BJ (cell line): ENCODE results near the gene RAB10. TPM values are rescaled to one million over a fixed set of nuclear protein-coding genes. Genes with fewer than 3 reads are reported as not detected.

Source experiments
- CTCF ChIA-PET: fragments of 350-600 bp; formaldehyde crosslinking; extraction: SDS; loops from one replicate; lab custom pipeline; 2021; ENCODE audit warnings: antibody characterized with exemption, inconsistent platforms; lab: Yijun Ruan, JAX
- POLR2A ChIA-PET: fragments of 300-600 bp; sonication (Branson Sonifier 250); formaldehyde crosslinking; extraction: SDS; loops from one replicate; lab custom pipeline; 2021; ENCODE audit warnings: antibody characterized with exemption; lab: Charles Lee
- DNase-seq: peaks from one replicate; pipeline ENCODE4 v3.0.0-alpha.2; 2011; ENCODE audit warnings: low read depth
- H3K27me3 ChIP-seq: 2 replicates; pipeline ENCODE4 v1.6.0; 2011; ENCODE audit warnings: low read length; ENCODE audit not compliant: control insufficient read depth, insufficient read depth
- H3K36me3 ChIP-seq: 2 replicates; pipeline ENCODE4 v1.5.1; 2011; ENCODE audit warnings: low read length; ENCODE audit not compliant: control insufficient read depth, insufficient read depth
- H3K4me3 ChIP-seq: 2 replicates; pipeline ENCODE4 v1.5.1; 2011; ENCODE audit warnings: low read depth, mild to moderate bottlenecking, control low read depth, low read length
- CTCF ChIP-seq: IDR thresholded peaks from 2 replicates; pipeline ENCODE4 v1.5.1; 2011; ENCODE audit warnings: low read depth, mild to moderate bottlenecking, control low read depth, inconsistent platforms, low read length, moderate library complexity; ENCODE audit not compliant: insufficient read depth
- polyA plus RNA-seq: library from polyadenylated mRNA; depleted of rRNA; stranded (reverse); fragments of >200 nt; gene quantifications from 2 replicates; pipeline ENCODE4 v1.2.3, GENCODE V29; 2011

RAB10 gene
- polyA plus RNA-seq, 1 experiment, result 50.5 TPM

- no peaks in the 10 kb centered on the region for H3K36me3 ChIP-seq
- ChIA-PET POLR2A (no interaction called here), CTCF (no interaction called here)
- no peak for DNase-seq
- H3K27me3 ChIP-seq, result peaks cover 15% of the 10 kb centered on the region; the same call in 1 of the 2 replicates
- no peak for TF ChIP-seq CTCF
- H3K4me3 ChIP-seq, result no peak overlapping the region
Measured at GRCh38 chr2:26168785-26169184, 134.9 kb downstream of the RAB10 start.

- Histone ChIP-seq H3K27me3 (peaks cover 17% of the 10 kb centered on the region), H3K36me3 (no peaks in the 10 kb centered on the region), H3K4me3 (no peak overlapping the region)
- no peak for TF ChIP-seq CTCF
- no peak for DNase-seq
- CTCF ChIA-PET, result no interaction called here
- POLR2A ChIA-PET, result no interaction called here
Measured at GRCh38 chr2:26169226-26169625, 135.3 kb downstream of the RAB10 start.

GRCh38 chr2:26169681-26170414 lies 136.0 kb downstream of the RAB10 start:
- Histone ChIP-seq H3K4me3 (no peak overlapping the region), H3K27me3 (peaks cover 19% of the 10 kb centered on the region), H3K36me3 (no peaks in the 10 kb centered on the region)
- no peak for TF ChIP-seq CTCF
- ChIA-PET POLR2A (no interaction called here), CTCF (no interaction called here)
- DNase-seq, result no peak

- no peak for DNase-seq
- peaks cover 19% of the 10 kb centered on the region for H3K27me3 ChIP-seq
- ChIA-PET CTCF (no interaction called here), POLR2A (no interaction called here)
- no peak for TF ChIP-seq CTCF
- H3K4me3 ChIP-seq, result no peak overlapping the region
- H3K36me3 ChIP-seq, result no peaks in the 10 kb centered on the region
Measured at GRCh38 chr2:26170795-26171194, 136.9 kb downstream of the RAB10 start.

GRCh38 chr2:26172189-26172870 lies 138.4 kb downstream of the RAB10 start:
- POLR2A ChIA-PET, result no interaction called here
- CTCF ChIA-PET, result no interaction called here
- peak overlapping the region; percentile 29 for H3K4me3 ChIP-seq
- no peaks in the 10 kb centered on the region for H3K36me3 ChIP-seq
- TF ChIP-seq CTCF, result no peak
- no peak for DNase-seq
- H3K27me3 ChIP-seq, result peaks cover 19% of the 10 kb centered on the region
